PFSK-1 (cell line): Measurements from ENCODE around the gene NME7.

Experiments
- FOXP2 ChIP-seq: optimal IDR thresholded peaks from 2 replicates; pipeline ENCODE3; 2011; ENCODE audit warnings: borderline replicate concordance, control low read depth, inconsistent platforms; ENCODE audit not compliant: insufficient read depth; ENCODE audit errors: extremely low read length, extremely low read depth
- POLR2AphosphoS5 ChIP-seq: IDR thresholded peaks from 2 replicates; pipeline ENCODE4 v1.6.1; 2012; ENCODE audit warnings: low read depth, mild to moderate bottlenecking, control low read depth, low read length, moderate library complexity
- SIN3A ChIP-seq: IDR thresholded peaks from 2 replicates; pipeline ENCODE4 v1.6.1; 2012; ENCODE audit warnings: mild to moderate bottlenecking, low read length, moderate library complexity, borderline replicate concordance; ENCODE audit not compliant: insufficient read depth
- TAF1 ChIP-seq: IDR thresholded peaks from 2 replicates; pipeline ENCODE4 v1.6.1; 2012; ENCODE audit warnings: low read length, control low read depth, borderline replicate concordance; ENCODE audit not compliant: insufficient read depth
- TF ChIP-seq, protein P1 (sequence below), 2 experiments: IDR thresholded peaks; 2 replicates each; pipeline versions ENCODE4 v1.6.1 to v1.8.0; 2011 to 2012; ENCODE audit warnings: low read depth in 2 of 2, low read length in 2 of 2, control low read depth in 1 of 2, inconsistent platforms in 1 of 2, mild to moderate bottlenecking in 1 of 2, moderate library complexity in 1 of 2; ENCODE audit not compliant: insufficient read depth in 1 of 2

DNA sequence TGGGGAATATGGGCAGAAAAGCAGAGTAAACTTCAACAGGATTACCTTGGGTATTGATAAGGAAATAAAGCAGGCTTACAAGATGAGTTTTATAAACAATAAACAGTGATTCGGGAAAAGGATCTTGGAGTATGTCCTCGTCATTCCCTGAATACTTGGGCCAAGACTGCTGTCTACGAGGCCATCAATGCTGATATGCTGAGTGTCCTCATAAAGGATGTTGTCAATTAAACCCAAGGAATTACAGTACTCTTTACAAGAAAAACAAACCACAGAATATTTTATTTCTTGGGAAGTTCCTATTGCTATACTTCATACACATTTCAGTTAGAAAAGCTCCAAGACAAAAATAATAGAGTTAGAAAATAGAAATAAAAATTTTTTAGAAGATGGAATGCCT lies 226.2 kb downstream of the NME7 start:
- TF ChIP-seq POLR2AphosphoS5 (no peak), TAF1 (no peak), SIN3A (no peak), FOXP2 (no peak)
- TF ChIP-seq, protein P1, sequence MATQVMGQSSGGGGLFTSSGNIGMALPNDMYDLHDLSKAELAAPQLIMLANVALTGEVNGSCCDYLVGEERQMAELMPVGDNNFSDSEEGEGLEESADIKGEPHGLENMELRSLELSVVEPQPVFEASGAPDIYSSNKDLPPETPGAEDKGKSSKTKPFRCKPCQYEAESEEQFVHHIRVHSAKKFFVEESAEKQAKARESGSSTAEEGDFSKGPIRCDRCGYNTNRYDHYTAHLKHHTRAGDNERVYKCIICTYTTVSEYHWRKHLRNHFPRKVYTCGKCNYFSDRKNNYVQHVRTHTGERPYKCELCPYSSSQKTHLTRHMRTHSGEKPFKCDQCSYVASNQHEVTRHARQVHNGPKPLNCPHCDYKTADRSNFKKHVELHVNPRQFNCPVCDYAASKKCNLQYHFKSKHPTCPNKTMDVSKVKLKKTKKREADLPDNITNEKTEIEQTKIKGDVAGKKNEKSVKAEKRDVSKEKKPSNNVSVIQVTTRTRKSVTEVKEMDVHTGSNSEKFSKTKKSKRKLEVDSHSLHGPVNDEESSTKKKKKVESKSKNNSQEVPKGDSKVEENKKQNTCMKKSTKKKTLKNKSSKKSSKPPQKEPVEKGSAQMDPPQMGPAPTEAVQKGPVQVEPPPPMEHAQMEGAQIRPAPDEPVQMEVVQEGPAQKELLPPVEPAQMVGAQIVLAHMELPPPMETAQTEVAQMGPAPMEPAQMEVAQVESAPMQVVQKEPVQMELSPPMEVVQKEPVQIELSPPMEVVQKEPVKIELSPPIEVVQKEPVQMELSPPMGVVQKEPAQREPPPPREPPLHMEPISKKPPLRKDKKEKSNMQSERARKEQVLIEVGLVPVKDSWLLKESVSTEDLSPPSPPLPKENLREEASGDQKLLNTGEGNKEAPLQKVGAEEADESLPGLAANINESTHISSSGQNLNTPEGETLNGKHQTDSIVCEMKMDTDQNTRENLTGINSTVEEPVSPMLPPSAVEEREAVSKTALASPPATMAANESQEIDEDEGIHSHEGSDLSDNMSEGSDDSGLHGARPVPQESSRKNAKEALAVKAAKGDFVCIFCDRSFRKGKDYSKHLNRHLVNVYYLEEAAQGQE (IDR thresholded peaks at IDR 0.05; ENCODE audit: insufficient read depth in 1 of 2, low read depth in 2 of 2, low read length in 2 of 2) = no peak
